NCI-H748 treated with DMSO at 0.1 percent for 48 hours (cell line): ENCODE measurements around the gene FARS2.

Source experiments
- DNase-seq: peaks from one replicate; lab custom pipeline; 2025; lab: John Stamatoyannopoulos, UW

Gene FARS2

GRCh38 chr6:5287205-5287965, 26.1 kb downstream of the FARS2 start:
- no peak for DNase-seq

GRCh38 chr6:5287966-5288297, 26.6 kb downstream of the FARS2 start:
- no peak for DNase-seq

- DNase-seq = no peak
Measured at GRCh38 chr6:5290097-5290496, 28.8 kb downstream of the FARS2 start.

GRCh38 chr6:5290500-5290899, 29.2 kb downstream of the FARS2 start:
- no peak for DNase-seq

GRCh38 chr6:5292154-5292553, 30.8 kb downstream of the FARS2 start:
- DNase-seq = no peak

- no peak for DNase-seq
Measured at GRCh38 chr6:5293692-5294091, 32.4 kb downstream of the FARS2 start.

GRCh38 chr6:5294392-5295211, 33.3 kb downstream of the FARS2 start:
- no peak for DNase-seq

GRCh38 chr6:5295623-5296022, 34.3 kb downstream of the FARS2 start:
- no peak for DNase-seq

GRCh38 chr6:5300206-5300764, 39.0 kb downstream of the FARS2 start:
- no peak for DNase-seq

- DNase-seq = no peak
Measured at GRCh38 chr6:5302220-5302946, 41.1 kb downstream of the FARS2 start.

- DNase-seq = peak; percentile 42
Measured at GRCh38 chr6:5302995-5303622, 41.8 kb downstream of the FARS2 start.

GRCh38 chr6:5303682-5304081, 42.4 kb downstream of the FARS2 start:
- DNase-seq = no peak

- DNase-seq = no peak
Measured at GRCh38 chr6:5305968-5306626, 44.8 kb downstream of the FARS2 start.

GRCh38 chr6:5307058-5307457, 45.7 kb downstream of the FARS2 start:
- DNase-seq = no peak

GRCh38 chr6:5308066-5308465, 46.8 kb downstream of the FARS2 start:
- DNase-seq = no peak

- DNase-seq = no peak
Measured at GRCh38 chr6:5314191-5314865, 53.0 kb downstream of the FARS2 start.

GRCh38 chr6:5315881-5316280, 54.6 kb downstream of the FARS2 start:
- no peak for DNase-seq

- no peak for DNase-seq
Measured at GRCh38 chr6:5316951-5317350, 55.6 kb downstream of the FARS2 start.

- no peak for DNase-seq
Measured at GRCh38 chr6:5318617-5319272, 57.4 kb downstream of the FARS2 start.

- DNase-seq = no peak
Measured at GRCh38 chr6:5323979-5324378, 62.7 kb downstream of the FARS2 start.
